Vagina (tissue), 1 donor: ENCODE data around the gene DSG1. TPM values are rescaled to one million over a fixed set of nuclear protein-coding genes. Genes with fewer than 3 reads are reported as not detected.

Source experiments
- small RNA-seq: library from RNA; depleted of rRNA; stranded (forward); fragments of <200 nt; gene quantifications from one replicate; pipeline ENCODE3, GENCODE V24; 2016
- total RNA-seq: library from RNA; depleted of rRNA; stranded (reverse); fragments of >200 nt; gene quantifications from one replicate; pipeline ENCODE4 v1.2.3, GENCODE V29; 2016

Gene DSG1
- total RNA-seq, 1 donor from 2014 or later = 122 TPM

Small RNA genes within 50 kb of the gene (small RNA-seq; reads per million reads assigned to genes)
- gene RF00019 = not detected
- gene RNU6-167P = not detected

Other genes starting within 250 kb of the DSG1 start
- 108 TPM for gene DSC2, start 215.7 kb upstream of the DSG1 start, total RNA-seq
- gene DSC1, start 155.3 kb upstream of the DSG1 start, total RNA-seq = 0.49 TPM
- not detected for gene DSG4, start 58.6 kb downstream of the DSG1 start, total RNA-seq
- 192 TPM for gene DSG3, start 129.6 kb downstream of the DSG1 start, total RNA-seq
- 11.8 TPM for gene DSG2, start 180.0 kb downstream of the DSG1 start, total RNA-seq